ENCODE measurements around the gene NIF3L1. TPM values are rescaled to one million over a fixed set of nuclear protein-coding genes. Genes with fewer than 3 reads are reported as not detected.

Gene NIF3L1
- 15.3 TPM for total RNA-seq
- long read RNA-seq, partial matches to known transcripts = 3 of 19 reads
- long read RNA-seq, other reads (novel, unspliced or antisense) = 9 of 19 reads

GRCh38 chr2:200888704-200889625 is at the start of gene NIF3L1, which contains the start of gene PPIL3:
Gene NIF3L1, plus strand, starts transcription at chr2:200889371. Its CDS starts 2,573 bp downstream, at chr2:200891944.
Gene PPIL3, minus strand, starts transcription at chr2:200889077. Its CDS starts 1,462 bp downstream, at chr2:200887615.
- intact Hi-C loops (cut with DNase I) = no loop called here
- peak; percentile 98 for DNase-seq
- peak; percentile 98 for ATAC-seq (ENCODE audit: poor library complexity)

- DNase-seq = no peak
- no peak for ATAC-seq (ENCODE audit: poor library complexity)
- intact Hi-C loops (cut with DNase I) = no loop called here
Measured at GRCh38 chr2:200839513-200839912, 49.7 kb upstream of the NIF3L1 start.

GRCh38 chr2:200843993-200844948 is 44.9 kb upstream of the NIF3L1 start:
- DNase-seq (no peak), ATAC-seq (ENCODE audit: poor library complexity) (no peak)
- intact Hi-C loops (cut with DNase I) = no loop called here

- ATAC-seq (ENCODE audit: poor library complexity) = no peak
- intact Hi-C loops (cut with DNase I) = no loop called here
- no peak for DNase-seq
Measured at GRCh38 chr2:200845194-200845593, 44.0 kb upstream of the NIF3L1 start.

GRCh38 chr2:200845669-200846325 is 43.4 kb upstream of the NIF3L1 start:
- DNase-seq (no peak), ATAC-seq (ENCODE audit: poor library complexity) (no peak)
- intact Hi-C loops (cut with DNase I) = no loop called here

- intact Hi-C loops (cut with DNase I) = no loop called here
Measured at GRCh38 chr2:200847269-200847668, 41.9 kb upstream of the NIF3L1 start.

GRCh38 chr2:200847939-200848338 is 41.2 kb upstream of the NIF3L1 start:
- DNase-seq (no peak), ATAC-seq (ENCODE audit: poor library complexity) (no peak)
- intact Hi-C loops (cut with DNase I) = no loop called here

More at GRCh38 chr2:200847269-200847668, 41.9 kb upstream of the NIF3L1 start:
- ATAC-seq (ENCODE audit: poor library complexity) (no peak), DNase-seq (no peak)

- peak; percentile 47 for ATAC-seq (ENCODE audit: poor library complexity)
- no peak for DNase-seq
- intact Hi-C loops (cut with DNase I) = no loop called here
Measured at GRCh38 chr2:200850512-200851256, 38.5 kb upstream of the NIF3L1 start.

GRCh38 chr2:200851398-200852248 is 37.5 kb upstream of the NIF3L1 start:
- intact Hi-C loops (cut with DNase I) = no loop called here
- no peak for DNase-seq
- peak; percentile 10 for ATAC-seq (ENCODE audit: poor library complexity)

GRCh38 chr2:200852605-200853004 is 36.6 kb upstream of the NIF3L1 start:
- intact Hi-C loops (cut with DNase I) = no loop called here
- DNase-seq (no peak), ATAC-seq (ENCODE audit: poor library complexity) (no peak)

GRCh38 chr2:200856806-200857205 is 32.4 kb upstream of the NIF3L1 start:
- no peak for DNase-seq
- intact Hi-C loops (cut with DNase I) = loop anchor here (5.0 kb wide), 1 partner anchor 40 kb away; no protein-coding TSS in a partner anchor
- ATAC-seq (ENCODE audit: poor library complexity) = no peak

- intact Hi-C loops (cut with DNase I) = no loop called here
- no peak for ATAC-seq (ENCODE audit: poor library complexity)
Measured at GRCh38 chr2:200860092-200860795, 28.9 kb upstream of the NIF3L1 start.

GRCh38 chr2:200861617-200862155 is 27.5 kb upstream of the NIF3L1 start:
- intact Hi-C loops (cut with DNase I) = no loop called here
- no peak for ATAC-seq (ENCODE audit: poor library complexity)

More at GRCh38 chr2:200860092-200860795, 28.9 kb upstream of the NIF3L1 start:
- DNase-seq = no peak

GRCh38 chr2:200862532-200863000 is 26.6 kb upstream of the NIF3L1 start:
- ATAC-seq (ENCODE audit: poor library complexity) = no peak
- DNase-seq = no peak
- intact Hi-C loops (cut with DNase I) = no loop called here

More at GRCh38 chr2:200861617-200862155, 27.5 kb upstream of the NIF3L1 start:
- no peak for DNase-seq

GRCh38 chr2:200863782-200864175 is 25.4 kb upstream of the NIF3L1 start:
- no peak for ATAC-seq (ENCODE audit: poor library complexity)
- intact Hi-C loops (cut with DNase I) = no loop called here
- no peak for DNase-seq

All from Right ventricle myocardium superior (tissue), 1 donor.